ENCODE measurements around the gene TYW3.
"Not testable (repeated sequence)": the region's sequence is repeated elsewhere in the genome, so short reads cannot be mapped to it uniquely, and the experiment has no call there.

Gene TYW3

GRCh38 chr1:74755475-74755874 is 22.5 kb downstream of the TYW3 start:
- Mint-ChIP-seq H3K9me3 (ENCODE audit: low read depth) (peaks cover 5% of the 10 kb centered on the region), H3K27ac (no peak overlapping the region), H3K4me3 (no peak overlapping the region), H3K4me1 (ENCODE audit: low read depth) (no peaks in the 10 kb centered on the region), H3K27me3 (no peaks in the 10 kb centered on the region), H3K36me3 (peaks cover 37% of the 10 kb centered on the region)

- peaks cover 38% of the 10 kb centered on the region for H3K36me3 Mint-ChIP-seq
Measured at GRCh38 chr1:74756650-74757049, 23.7 kb downstream of the TYW3 start.

GRCh38 chr1:74763807-74764206 is 30.9 kb downstream of the TYW3 start:
- Mint-ChIP-seq H3K36me3 (peaks cover 22% of the 10 kb centered on the region), H3K4me3 (no peak overlapping the region), H3K9me3 (ENCODE audit: low read depth) (no peaks in the 10 kb centered on the region), H3K27me3 (no peaks in the 10 kb centered on the region), H3K4me1 (ENCODE audit: low read depth) (peaks cover 20% of the 10 kb centered on the region), H3K27ac (peak overlapping the region; percentile 48)

More at GRCh38 chr1:74756650-74757049, 23.7 kb downstream of the TYW3 start:
- not testable (repeated sequence) for H3K4me3 Mint-ChIP-seq; H3K4me1 Mint-ChIP-seq (ENCODE audit: low read depth); H3K27ac Mint-ChIP-seq; H3K9me3 Mint-ChIP-seq (ENCODE audit: low read depth); H3K27me3 Mint-ChIP-seq

- H3K27me3 Mint-ChIP-seq, result no peaks in the 10 kb centered on the region
- no peak overlapping the region for H3K27ac Mint-ChIP-seq
- peaks cover 17% of the 10 kb centered on the region for H3K36me3 Mint-ChIP-seq
- H3K9me3 Mint-ChIP-seq (ENCODE audit: low read depth), result no peaks in the 10 kb centered on the region
- H3K4me1 Mint-ChIP-seq (ENCODE audit: low read depth), result peaks cover 18% of the 10 kb centered on the region
- H3K4me3 Mint-ChIP-seq, result no peak overlapping the region
Measured at GRCh38 chr1:74766579-74766978, 33.6 kb downstream of the TYW3 start.

GRCh38 chr1:74767490-74767889 is 34.5 kb downstream of the TYW3 start:
- no peaks in the 10 kb centered on the region for H3K27me3 Mint-ChIP-seq
- H3K4me1 Mint-ChIP-seq (ENCODE audit: low read depth), result peaks cover 13% of the 10 kb centered on the region
- no peak overlapping the region for H3K27ac Mint-ChIP-seq

GRCh38 chr1:74771913-74772515 is 39.1 kb downstream of the TYW3 start:
- Mint-ChIP-seq H3K36me3 (no peaks in the 10 kb centered on the region), H3K9me3 (ENCODE audit: low read depth) (no peaks in the 10 kb centered on the region), H3K27ac (no peak overlapping the region), H3K27me3 (peaks cover 6% of the 10 kb centered on the region), H3K4me3 (no peak overlapping the region), H3K4me1 (ENCODE audit: low read depth) (no peaks in the 10 kb centered on the region)

More at GRCh38 chr1:74767490-74767889, 34.5 kb downstream of the TYW3 start:
- Mint-ChIP-seq H3K9me3 (ENCODE audit: low read depth) (no peaks in the 10 kb centered on the region), H3K36me3 (peaks cover 12% of the 10 kb centered on the region), H3K4me3 (no peak overlapping the region)

GRCh38 chr1:74772945-74773344 is 40.0 kb downstream of the TYW3 start:
- Mint-ChIP-seq H3K4me3 (no peak overlapping the region), H3K36me3 (no peaks in the 10 kb centered on the region), H3K4me1 (ENCODE audit: low read depth) (no peaks in the 10 kb centered on the region), H3K27me3 (peaks cover 6% of the 10 kb centered on the region), H3K27ac (no peak overlapping the region), H3K9me3 (ENCODE audit: low read depth) (no peaks in the 10 kb centered on the region)

- Mint-ChIP-seq H3K36me3 (no peaks in the 10 kb centered on the region), H3K27me3 (peaks cover 6% of the 10 kb centered on the region), H3K27ac (no peak overlapping the region), H3K9me3 (ENCODE audit: low read depth) (no peaks in the 10 kb centered on the region), H3K4me3 (no peak overlapping the region), H3K4me1 (ENCODE audit: low read depth) (no peaks in the 10 kb centered on the region)
Measured at GRCh38 chr1:74773582-74773981, 40.6 kb downstream of the TYW3 start.

- H3K4me1 Mint-ChIP-seq (ENCODE audit: low read depth), result no peaks in the 10 kb centered on the region
- no peak overlapping the region for H3K4me3 Mint-ChIP-seq
- H3K36me3 Mint-ChIP-seq, result no peaks in the 10 kb centered on the region
- peaks cover 9% of the 10 kb centered on the region for H3K27me3 Mint-ChIP-seq
- H3K27ac Mint-ChIP-seq, result no peak overlapping the region
- no peaks in the 10 kb centered on the region for H3K9me3 Mint-ChIP-seq (ENCODE audit: low read depth)
Measured at GRCh38 chr1:74775735-74776134, 42.8 kb downstream of the TYW3 start.

GRCh38 chr1:74777525-74777924 is 44.6 kb downstream of the TYW3 start:
- no peaks in the 10 kb centered on the region for H3K36me3 Mint-ChIP-seq
- no peak overlapping the region for H3K4me3 Mint-ChIP-seq
- no peaks in the 10 kb centered on the region for H3K9me3 Mint-ChIP-seq (ENCODE audit: low read depth)
- no peaks in the 10 kb centered on the region for H3K4me1 Mint-ChIP-seq (ENCODE audit: low read depth)
- H3K27ac Mint-ChIP-seq, result no peak overlapping the region
- peaks cover 10% of the 10 kb centered on the region for H3K27me3 Mint-ChIP-seq

- Mint-ChIP-seq H3K4me1 (ENCODE audit: low read depth) (no peaks in the 10 kb centered on the region), H3K36me3 (no peaks in the 10 kb centered on the region), H3K27me3 (peaks cover 10% of the 10 kb centered on the region), H3K9me3 (ENCODE audit: low read depth) (no peaks in the 10 kb centered on the region), H3K4me3 (no peak overlapping the region), H3K27ac (no peak overlapping the region)
Measured at GRCh38 chr1:74779750-74780149, 46.8 kb downstream of the TYW3 start.

GRCh38 chr1:74780594-74780993 is 47.6 kb downstream of the TYW3 start:
- no peaks in the 10 kb centered on the region for H3K9me3 Mint-ChIP-seq (ENCODE audit: low read depth)
- H3K4me3 Mint-ChIP-seq, result no peak overlapping the region
- H3K27me3 Mint-ChIP-seq, result peaks cover 10% of the 10 kb centered on the region
- H3K27ac Mint-ChIP-seq, result no peak overlapping the region
- no peaks in the 10 kb centered on the region for H3K36me3 Mint-ChIP-seq
- H3K4me1 Mint-ChIP-seq (ENCODE audit: low read depth), result no peaks in the 10 kb centered on the region

- no peaks in the 10 kb centered on the region for H3K4me1 Mint-ChIP-seq (ENCODE audit: low read depth)
- no peaks in the 10 kb centered on the region for H3K36me3 Mint-ChIP-seq
- no peak overlapping the region for H3K27ac Mint-ChIP-seq
- peaks cover 3% of the 10 kb centered on the region for H3K9me3 Mint-ChIP-seq (ENCODE audit: low read depth)
- peaks cover 14% of the 10 kb centered on the region for H3K27me3 Mint-ChIP-seq
- no peak overlapping the region for H3K4me3 Mint-ChIP-seq
Measured at GRCh38 chr1:74785944-74786343, 53.0 kb downstream of the TYW3 start.

- H3K4me3 Mint-ChIP-seq, result no peak overlapping the region
- H3K36me3 Mint-ChIP-seq, result no peaks in the 10 kb centered on the region
- no peak overlapping the region for H3K27ac Mint-ChIP-seq
- no peaks in the 10 kb centered on the region for H3K4me1 Mint-ChIP-seq (ENCODE audit: low read depth)
- H3K9me3 Mint-ChIP-seq (ENCODE audit: low read depth), result peaks cover 3% of the 10 kb centered on the region
- peaks cover 9% of the 10 kb centered on the region for H3K27me3 Mint-ChIP-seq
Measured at GRCh38 chr1:74790453-74790852, 57.5 kb downstream of the TYW3 start.

- no peaks in the 10 kb centered on the region for H3K4me1 Mint-ChIP-seq (ENCODE audit: low read depth)
- H3K4me3 Mint-ChIP-seq, result no peak overlapping the region
- no peaks in the 10 kb centered on the region for H3K36me3 Mint-ChIP-seq
- H3K27me3 Mint-ChIP-seq, result peaks cover 8% of the 10 kb centered on the region
- peaks cover 3% of the 10 kb centered on the region for H3K9me3 Mint-ChIP-seq (ENCODE audit: low read depth)
- no peak overlapping the region for H3K27ac Mint-ChIP-seq
Measured at GRCh38 chr1:74791491-74791890, 58.5 kb downstream of the TYW3 start.

GRCh38 chr1:74799119-74799657 is 66.2 kb downstream of the TYW3 start:
- no peak overlapping the region for H3K4me3 Mint-ChIP-seq
- H3K4me1 Mint-ChIP-seq (ENCODE audit: low read depth), result no peaks in the 10 kb centered on the region
- H3K27ac Mint-ChIP-seq, result no peak overlapping the region
- H3K36me3 Mint-ChIP-seq, result no peaks in the 10 kb centered on the region
- H3K9me3 Mint-ChIP-seq (ENCODE audit: low read depth), result peaks cover 15% of the 10 kb centered on the region
- H3K27me3 Mint-ChIP-seq, result peaks cover 9% of the 10 kb centered on the region

All from activated naive CD8-positive, alpha-beta T cell (primary cell).